ENCODE measurements around the gene KCTD4. TPM values are rescaled to one million over a fixed set of nuclear protein-coding genes. Genes with fewer than 3 reads are reported as not detected.
"Not testable (repeated sequence)": the region's sequence is repeated elsewhere in the genome, so short reads cannot be mapped to it uniquely, and the experiment has no call there.

Gene KCTD4
- polyA plus RNA-seq, 1 donor = 0.10 TPM

- Histone ChIP-seq H3K4me1 (ENCODE audit: control insufficient read depth, insufficient read depth, low read length) (no peaks in the 10 kb centered on the region), H3K27me3 (ENCODE audit: control insufficient read depth, insufficient read depth, low read length) (no peaks in the 10 kb centered on the region), H3K27ac (ENCODE audit: low read length) (no peak overlapping the region), H3K4me3 (ENCODE audit: low read length) (no peak overlapping the region), H3K36me3 (ENCODE audit: control insufficient read depth, insufficient read depth, low read length) (no peaks in the 10 kb centered on the region), H3K9me3 (ENCODE audit: control insufficient read depth, low read depth, low read length) (no peaks in the 10 kb centered on the region)
- WGBS (ENCODE audit: insufficient coverage, low lambda C conversion rate) = no CpG with 5 or more reads among the region's 1 CpG
- no peak for DNase-seq
Measured at GRCh38 chr13:45196622-45197021, 4.2 kb downstream of the KCTD4 start.

- no peak for DNase-seq
- WGBS (ENCODE audit: insufficient coverage, low lambda C conversion rate) = 88% methylated on average over 2 of the region's 3 CpGs
- Histone ChIP-seq H3K36me3 (ENCODE audit: control insufficient read depth, insufficient read depth, low read length) (no peaks in the 10 kb centered on the region), H3K27me3 (ENCODE audit: control insufficient read depth, insufficient read depth, low read length) (no peaks in the 10 kb centered on the region), H3K27ac (ENCODE audit: low read length) (no peak overlapping the region), H3K4me3 (ENCODE audit: low read length) (no peak overlapping the region), H3K9me3 (ENCODE audit: control insufficient read depth, low read depth, low read length) (no peaks in the 10 kb centered on the region), H3K4me1 (ENCODE audit: control insufficient read depth, insufficient read depth, low read length) (no peaks in the 10 kb centered on the region)
Measured at GRCh38 chr13:45196096-45196495, 4.7 kb downstream of the KCTD4 start.

GRCh38 chr13:45195421-45195820 lies 5.4 kb downstream of the KCTD4 start:
- Histone ChIP-seq H3K4me3 (ENCODE audit: low read length) (no peak overlapping the region), H3K4me1 (ENCODE audit: control insufficient read depth, insufficient read depth, low read length) (no peaks in the 10 kb centered on the region), H3K27ac (ENCODE audit: low read length) (no peak overlapping the region), H3K36me3 (ENCODE audit: control insufficient read depth, insufficient read depth, low read length) (no peaks in the 10 kb centered on the region), H3K9me3 (ENCODE audit: control insufficient read depth, low read depth, low read length) (no peaks in the 10 kb centered on the region), H3K27me3 (ENCODE audit: control insufficient read depth, insufficient read depth, low read length) (no peaks in the 10 kb centered on the region)
- no peak for DNase-seq
- WGBS (ENCODE audit: insufficient coverage, low lambda C conversion rate) = 100% methylated on average over 1 of the region's 1 CpG

- Histone ChIP-seq H3K9me3 (ENCODE audit: control insufficient read depth, low read depth, low read length) (no peaks in the 10 kb centered on the region), H3K36me3 (ENCODE audit: control insufficient read depth, insufficient read depth, low read length) (no peaks in the 10 kb centered on the region), H3K4me1 (ENCODE audit: control insufficient read depth, insufficient read depth, low read length) (no peaks in the 10 kb centered on the region), H3K27me3 (ENCODE audit: control insufficient read depth, insufficient read depth, low read length) (no peaks in the 10 kb centered on the region), H3K27ac (ENCODE audit: low read length) (no peak overlapping the region), H3K4me3 (ENCODE audit: low read length) (no peak overlapping the region)
- DNase-seq = no peak
- WGBS (ENCODE audit: insufficient coverage, low lambda C conversion rate) = 81% methylated on average over 9 of the region's 15 CpGs
Measured at GRCh38 chr13:45194081-45194939, 6.5 kb downstream of the KCTD4 start.

- Histone ChIP-seq H3K4me1 (ENCODE audit: control insufficient read depth, insufficient read depth, low read length) (no peaks in the 10 kb centered on the region), H3K9me3 (ENCODE audit: control insufficient read depth, low read depth, low read length) (no peaks in the 10 kb centered on the region), H3K4me3 (ENCODE audit: low read length) (no peak overlapping the region), H3K27ac (ENCODE audit: low read length) (no peak overlapping the region), H3K36me3 (ENCODE audit: control insufficient read depth, insufficient read depth, low read length) (no peaks in the 10 kb centered on the region), H3K27me3 (ENCODE audit: control insufficient read depth, insufficient read depth, low read length) (no peaks in the 10 kb centered on the region)
- DNase-seq = no peak
- WGBS (ENCODE audit: insufficient coverage, low lambda C conversion rate) = 0% methylated on average over 1 of the region's 1 CpG
Measured at GRCh38 chr13:45191874-45192273, 9.0 kb downstream of the KCTD4 start.

GRCh38 chr13:45189511-45189910 lies 11.3 kb downstream of the KCTD4 start:
- H3K9me3 ChIP-seq (ENCODE audit: control insufficient read depth, low read depth, low read length); H3K27me3 ChIP-seq (ENCODE audit: control insufficient read depth, insufficient read depth, low read length); H3K4me3 ChIP-seq (ENCODE audit: low read length); H3K27ac ChIP-seq (ENCODE audit: low read length); H3K4me1 ChIP-seq (ENCODE audit: control insufficient read depth, insufficient read depth, low read length); DNase-seq; H3K36me3 ChIP-seq (ENCODE audit: control insufficient read depth, insufficient read depth, low read length): not testable (repeated sequence)

- H3K4me3 ChIP-seq (ENCODE audit: low read length); DNase-seq; H3K27ac ChIP-seq (ENCODE audit: low read length); H3K9me3 ChIP-seq (ENCODE audit: control insufficient read depth, low read depth, low read length); H3K27me3 ChIP-seq (ENCODE audit: control insufficient read depth, insufficient read depth, low read length); H3K36me3 ChIP-seq (ENCODE audit: control insufficient read depth, insufficient read depth, low read length); H3K4me1 ChIP-seq (ENCODE audit: control insufficient read depth, insufficient read depth, low read length): not testable (repeated sequence)
- WGBS (ENCODE audit: insufficient coverage, low lambda C conversion rate) = 100% methylated on average over 1 of the region's 4 CpGs
Measured at GRCh38 chr13:45189077-45189476, 11.8 kb downstream of the KCTD4 start.

GRCh38 chr13:45185286-45185685 lies 15.6 kb downstream of the KCTD4 start:
- no peak overlapping the region for H3K27ac ChIP-seq (ENCODE audit: low read length)
- H3K27me3 ChIP-seq (ENCODE audit: control insufficient read depth, insufficient read depth, low read length) = no peaks in the 10 kb centered on the region
- WGBS (ENCODE audit: insufficient coverage, low lambda C conversion rate) = 90% methylated on average over 2 of the region's 2 CpGs
- H3K36me3 ChIP-seq (ENCODE audit: control insufficient read depth, insufficient read depth, low read length) = peaks cover 8% of the 10 kb centered on the region
- no peaks in the 10 kb centered on the region for H3K4me1 ChIP-seq (ENCODE audit: control insufficient read depth, insufficient read depth, low read length)
- H3K9me3 ChIP-seq (ENCODE audit: control insufficient read depth, low read depth, low read length) = no peaks in the 10 kb centered on the region
- no peak for DNase-seq
- H3K4me3 ChIP-seq (ENCODE audit: low read length) = no peak overlapping the region

- Histone ChIP-seq H3K27ac (ENCODE audit: low read length) (no peak overlapping the region), H3K36me3 (ENCODE audit: control insufficient read depth, insufficient read depth, low read length) (peaks cover 8% of the 10 kb centered on the region), H3K27me3 (ENCODE audit: control insufficient read depth, insufficient read depth, low read length) (no peaks in the 10 kb centered on the region), H3K9me3 (ENCODE audit: control insufficient read depth, low read depth, low read length) (no peaks in the 10 kb centered on the region), H3K4me1 (ENCODE audit: control insufficient read depth, insufficient read depth, low read length) (peaks cover 3% of the 10 kb centered on the region), H3K4me3 (ENCODE audit: low read length) (no peak overlapping the region)
- DNase-seq = no peak
- WGBS (ENCODE audit: insufficient coverage, low lambda C conversion rate) = 100% methylated on average over 1 of the region's 5 CpGs
Measured at GRCh38 chr13:45184693-45185092, 16.2 kb downstream of the KCTD4 start.

- H3K4me1 ChIP-seq (ENCODE audit: control insufficient read depth, insufficient read depth, low read length) = peaks cover 13% of the 10 kb centered on the region
- no peaks in the 10 kb centered on the region for H3K9me3 ChIP-seq (ENCODE audit: control insufficient read depth, low read depth, low read length)
- H3K27ac ChIP-seq (ENCODE audit: low read length) = no peak overlapping the region
- WGBS (ENCODE audit: insufficient coverage, low lambda C conversion rate) = no CpG with 5 or more reads among the region's 7 CpGs
- peaks cover 8% of the 10 kb centered on the region for H3K36me3 ChIP-seq (ENCODE audit: control insufficient read depth, insufficient read depth, low read length)
- H3K4me3 ChIP-seq (ENCODE audit: low read length) = no peak overlapping the region
- no peaks in the 10 kb centered on the region for H3K27me3 ChIP-seq (ENCODE audit: control insufficient read depth, insufficient read depth, low read length)
- DNase-seq = no peak
Measured at GRCh38 chr13:45180713-45181601, 19.9 kb downstream of the KCTD4 start.

All from large intestine (tissue), 3 donors.